LNCAP (cell line): ENCODE results near the gene MVD.

ENCODE experiments used
- TF ChIP-seq, protein P1 (sequence below): fragments of 450-650 bp; IDR thresholded peaks from 2 replicates; pipeline ENCODE4 v1.5.1; 2017; ENCODE audit warnings: mild to moderate bottlenecking

The MVD gene

DNA sequence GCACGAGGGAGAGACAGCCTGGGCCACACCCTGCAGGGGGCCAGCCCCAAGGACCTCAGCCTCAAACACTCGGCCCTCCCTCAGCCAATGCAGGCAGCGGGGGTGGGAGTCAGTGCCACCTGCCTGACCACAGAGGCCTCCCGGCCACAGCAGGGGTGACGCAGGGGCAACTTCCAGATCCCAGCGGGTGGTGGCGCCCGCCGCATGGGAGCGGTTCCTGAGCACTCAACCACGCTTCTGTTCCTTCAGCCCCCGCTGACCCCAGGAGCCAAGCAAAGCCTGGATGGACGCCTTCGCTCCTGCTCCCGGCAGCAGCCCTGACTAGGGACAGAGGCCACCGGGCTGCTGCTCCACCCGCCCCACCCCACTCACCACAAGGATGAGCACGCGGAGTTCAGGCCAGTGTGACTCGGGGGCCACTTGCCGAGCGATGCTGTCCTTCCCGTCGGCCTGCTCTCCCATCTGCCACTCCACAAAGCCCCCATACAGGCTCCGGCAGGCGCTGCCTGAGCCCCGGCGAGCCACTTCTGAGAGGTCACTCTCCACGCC lies 7.1 kb downstream of the MVD start:
- TF ChIP-seq, protein P1, sequence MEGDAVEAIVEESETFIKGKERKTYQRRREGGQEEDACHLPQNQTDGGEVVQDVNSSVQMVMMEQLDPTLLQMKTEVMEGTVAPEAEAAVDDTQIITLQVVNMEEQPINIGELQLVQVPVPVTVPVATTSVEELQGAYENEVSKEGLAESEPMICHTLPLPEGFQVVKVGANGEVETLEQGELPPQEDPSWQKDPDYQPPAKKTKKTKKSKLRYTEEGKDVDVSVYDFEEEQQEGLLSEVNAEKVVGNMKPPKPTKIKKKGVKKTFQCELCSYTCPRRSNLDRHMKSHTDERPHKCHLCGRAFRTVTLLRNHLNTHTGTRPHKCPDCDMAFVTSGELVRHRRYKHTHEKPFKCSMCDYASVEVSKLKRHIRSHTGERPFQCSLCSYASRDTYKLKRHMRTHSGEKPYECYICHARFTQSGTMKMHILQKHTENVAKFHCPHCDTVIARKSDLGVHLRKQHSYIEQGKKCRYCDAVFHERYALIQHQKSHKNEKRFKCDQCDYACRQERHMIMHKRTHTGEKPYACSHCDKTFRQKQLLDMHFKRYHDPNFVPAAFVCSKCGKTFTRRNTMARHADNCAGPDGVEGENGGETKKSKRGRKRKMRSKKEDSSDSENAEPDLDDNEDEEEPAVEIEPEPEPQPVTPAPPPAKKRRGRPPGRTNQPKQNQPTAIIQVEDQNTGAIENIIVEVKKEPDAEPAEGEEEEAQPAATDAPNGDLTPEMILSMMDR, result no peak

DNA sequence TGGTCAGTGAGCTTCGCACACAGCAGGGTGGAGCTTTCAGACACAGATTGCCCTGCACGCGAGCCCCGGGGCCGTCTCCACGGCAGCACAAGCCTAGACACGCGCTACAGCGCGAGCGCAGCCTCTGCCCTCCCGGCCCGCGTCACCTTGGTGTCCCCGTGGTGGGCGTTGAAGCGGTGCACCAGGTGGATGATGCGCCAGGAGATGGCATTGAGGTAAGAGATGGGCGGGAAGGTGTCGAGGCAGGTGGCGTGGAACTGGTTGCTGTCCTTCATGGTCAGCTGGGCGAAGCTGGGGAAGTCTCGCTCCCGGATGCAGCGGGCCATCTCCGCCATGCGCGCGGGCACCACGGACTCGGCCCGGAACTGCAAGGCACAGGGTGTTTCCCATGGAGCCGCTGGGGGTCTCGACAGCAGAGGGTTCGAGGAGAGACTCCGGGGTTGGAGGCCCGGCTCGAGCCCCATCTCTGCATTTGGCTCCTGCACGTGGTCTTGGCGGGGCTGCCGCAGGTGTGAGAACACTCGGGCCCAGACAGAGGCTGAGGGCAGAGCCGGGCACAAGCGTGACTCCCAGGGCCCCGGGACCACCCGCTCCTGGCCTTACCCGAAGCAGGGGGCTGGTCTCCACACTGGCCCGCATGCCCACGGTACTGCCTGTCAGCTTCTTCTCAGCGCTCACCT lies 7.7 kb downstream of the MVD start:
- TF ChIP-seq, protein P1, result no peak

DNA sequence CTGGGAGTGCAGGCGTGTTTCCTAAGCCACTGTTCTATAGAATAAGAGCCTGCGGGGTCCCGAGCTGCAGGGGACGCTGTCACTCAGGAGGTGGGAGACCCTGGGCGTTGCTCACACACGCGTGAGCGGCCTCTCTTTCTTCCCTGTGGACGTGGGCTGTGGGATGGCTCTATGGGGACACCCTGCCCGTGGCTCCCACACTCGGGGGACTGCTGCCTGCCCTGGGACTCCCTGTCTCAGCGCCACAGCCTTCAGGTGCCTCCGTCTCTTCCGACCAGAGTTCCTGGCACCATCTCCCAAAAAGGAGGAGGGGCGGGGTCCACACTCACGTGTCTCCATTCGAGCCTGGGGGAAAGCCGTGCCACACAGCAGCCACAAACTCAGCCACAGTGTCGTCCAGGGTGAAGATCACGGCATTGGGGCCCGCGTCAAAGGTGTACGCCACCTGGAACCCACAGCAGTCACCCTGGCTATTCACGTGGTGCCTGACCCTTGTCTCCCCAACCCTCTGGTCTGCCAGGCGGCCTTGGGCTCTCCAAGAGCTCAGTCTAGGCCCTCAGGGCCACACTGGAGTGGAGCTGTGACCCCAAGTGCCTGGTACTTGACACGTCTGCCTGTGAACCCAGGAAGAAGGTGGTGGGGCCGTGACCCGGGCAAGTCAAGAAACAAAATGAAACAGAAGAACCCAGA lies 8.4 kb downstream of the MVD start:
- TF ChIP-seq, protein P1, result no peak

DNA sequence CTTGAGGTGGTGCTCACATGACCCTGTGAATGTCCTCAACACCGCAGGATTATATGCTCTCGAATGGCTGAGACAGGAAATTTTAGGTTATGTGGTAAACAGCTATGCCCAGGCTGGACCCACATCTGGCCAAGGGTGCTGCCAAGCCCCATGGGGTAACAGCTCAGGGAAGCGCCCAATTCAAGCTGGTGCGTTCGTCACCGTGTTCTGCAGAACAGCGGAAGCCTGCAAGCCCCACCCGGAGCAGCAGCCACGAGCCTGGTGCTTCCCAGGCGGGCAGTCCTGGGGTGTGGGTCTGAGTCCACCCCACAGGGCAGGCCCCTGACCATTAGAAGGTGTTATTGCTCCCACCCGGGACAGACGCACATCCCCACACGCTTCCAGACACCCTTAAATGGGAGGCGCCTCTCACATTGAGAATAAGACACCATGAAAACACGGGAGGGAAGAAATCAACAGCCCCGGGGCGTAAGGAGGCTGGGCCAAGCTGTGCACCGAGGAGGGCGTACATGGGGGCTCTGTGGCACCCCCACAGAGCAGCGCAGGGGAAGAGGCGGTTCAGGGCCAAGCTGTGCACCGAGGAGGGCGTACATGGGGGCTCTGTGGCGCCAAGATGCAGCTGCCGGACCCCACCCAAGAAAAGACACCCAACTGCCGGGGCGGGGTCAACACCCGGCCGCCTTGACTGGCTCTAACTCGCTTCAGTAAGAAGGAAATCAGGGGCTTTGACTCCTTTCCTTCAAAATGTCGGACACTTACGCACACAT lies 9.1 kb downstream of the MVD start:
- TF ChIP-seq, protein P1, result no peak

DNA sequence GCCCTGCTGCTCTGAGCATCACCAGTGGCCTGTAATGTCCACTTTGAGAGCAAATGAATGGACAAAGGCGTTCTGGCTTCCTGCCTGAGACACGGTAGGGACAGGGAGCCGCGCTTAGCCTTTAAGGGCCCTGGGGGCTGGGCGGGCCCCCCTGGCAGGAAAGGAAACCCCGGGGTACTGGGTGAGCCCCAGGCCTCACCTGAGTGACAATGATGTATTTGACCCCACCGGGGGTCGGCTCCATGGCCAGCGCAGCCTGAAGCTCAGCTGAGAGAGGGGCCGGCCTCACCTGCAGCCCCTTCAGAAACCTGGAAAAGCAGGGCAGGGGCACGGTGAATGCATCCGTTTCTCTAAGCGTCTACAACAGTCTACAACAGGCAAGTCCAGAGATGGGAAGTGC lies 9.8 kb downstream of the MVD start:
- TF ChIP-seq, protein P1, result no peak

DNA sequence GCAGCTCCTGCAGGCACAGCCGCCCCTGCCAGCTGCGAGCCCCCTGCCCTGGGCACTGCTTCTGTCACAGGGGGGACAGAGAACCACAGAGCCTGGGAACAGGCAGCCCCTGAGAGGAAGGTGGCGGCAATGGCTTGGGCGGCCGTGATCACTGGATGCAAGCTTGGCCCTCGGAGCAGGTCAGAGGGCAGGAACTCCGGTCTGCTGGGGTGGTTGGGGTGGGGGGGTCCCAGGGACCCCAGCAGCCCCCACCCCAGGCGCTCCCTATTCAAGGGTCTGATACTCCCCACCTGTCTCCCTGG lies 10.2 kb downstream of the MVD start:
- TF ChIP-seq, protein P1, result no peak

DNA sequence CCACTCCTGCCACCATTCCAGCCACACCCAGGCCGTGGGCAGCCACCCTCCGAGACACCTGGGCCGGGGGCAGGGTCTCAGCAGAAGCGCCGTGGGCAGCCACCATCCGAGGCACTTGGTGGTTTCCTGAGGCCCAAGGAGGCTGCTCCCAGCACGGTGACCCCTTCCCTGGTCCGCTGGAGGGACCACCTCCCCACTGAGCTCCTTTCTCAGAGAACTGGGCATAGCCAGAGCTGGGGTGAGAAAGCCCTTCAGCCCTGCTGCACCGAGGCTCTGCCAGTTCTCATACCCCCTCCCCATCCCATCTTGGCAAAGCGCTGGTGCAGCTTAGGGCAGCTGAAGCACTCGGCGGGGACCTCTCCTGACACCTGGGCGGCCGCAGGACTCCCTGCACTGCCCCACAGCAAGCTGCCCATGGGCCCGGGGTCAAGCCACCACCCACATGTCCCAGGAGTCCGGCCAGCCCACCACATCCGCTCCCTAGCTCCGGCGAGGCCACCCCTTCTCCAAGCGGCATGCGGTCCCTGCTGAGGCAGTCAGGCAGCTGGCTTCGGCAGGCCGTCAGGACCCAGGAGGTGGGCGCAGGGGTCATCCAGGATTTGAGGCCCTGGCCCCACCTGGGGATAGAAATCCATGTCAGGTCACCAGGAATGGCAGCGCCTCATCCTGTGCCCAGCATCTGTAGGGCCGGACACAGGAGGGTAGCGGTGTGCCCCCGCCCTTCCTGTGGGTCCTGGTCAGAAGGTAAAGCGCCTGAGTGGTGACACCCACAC lies 10.7 kb downstream of the MVD start:
- TF ChIP-seq, protein P1, result no peak
